NCI-H2196 (cell line): ENCODE results near the gene TOP1.

Source experiments
- DNase-seq: peaks from one replicate; lab custom pipeline; 2025; ENCODE audit not compliant: unreplicated experiment; lab: John Stamatoyannopoulos, UW

The TOP1 gene

GRCh38 chr20:41035207-41035606 lies 6.6 kb downstream of the TOP1 start:
- DNase-seq, result no peak

DNA sequence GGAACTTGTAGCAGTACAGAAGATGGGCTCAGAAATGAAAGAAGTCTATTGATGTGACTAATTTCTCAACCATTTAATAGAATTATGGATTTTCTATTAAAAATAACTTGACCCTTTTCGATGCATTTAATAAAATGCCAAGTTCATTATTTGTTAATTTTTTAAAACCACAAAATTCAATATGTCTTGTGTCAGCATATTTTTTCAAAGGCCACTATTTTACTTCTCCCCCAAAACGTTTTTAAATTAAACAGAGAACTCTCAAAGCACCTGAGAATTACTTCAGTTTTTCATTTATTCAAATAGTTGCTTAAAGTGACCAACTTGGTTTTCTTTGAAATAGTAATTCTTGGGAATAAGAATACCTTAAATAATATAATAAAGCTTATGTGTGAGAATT lies 8.6 kb downstream of the TOP1 start:
- no peak for DNase-seq

GRCh38 chr20:41038149-41038877 lies 9.7 kb downstream of the TOP1 start:
- DNase-seq, result no peak

DNA sequence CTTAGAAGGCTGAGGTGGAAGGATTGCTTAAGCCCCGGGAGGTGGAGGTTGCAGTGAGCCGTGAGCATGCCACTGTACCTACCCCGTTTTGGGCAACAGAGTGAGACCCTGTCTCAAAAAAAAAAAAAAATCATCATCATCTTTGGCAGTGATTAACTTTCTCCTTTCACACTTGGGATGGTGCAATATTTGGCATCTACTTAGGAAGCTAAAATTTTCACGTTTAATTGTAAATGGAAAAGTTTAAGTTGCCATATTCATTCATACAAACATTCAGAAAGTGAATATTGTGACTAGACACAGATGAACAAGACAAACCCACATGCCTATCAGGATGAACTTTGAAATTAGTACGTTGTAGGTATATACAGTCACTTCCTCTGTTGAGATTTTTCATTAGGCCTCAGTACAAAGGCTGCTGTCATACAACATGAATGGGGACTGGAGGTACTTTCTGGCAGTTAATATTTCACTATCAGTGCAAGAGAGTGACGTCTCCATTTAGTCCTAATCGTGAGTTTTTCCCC lies 10.3 kb downstream of the TOP1 start:
- DNase-seq, result no peak

- no peak for DNase-seq
These were observed 12.2 kb downstream of the TOP1 start for GRCh38 chr20:41040855-41041254.

- no peak for DNase-seq
These were observed 13.1 kb downstream of the TOP1 start for GRCh38 chr20:41041693-41042092.

GRCh38 chr20:41044409-41045062 lies 15.9 kb downstream of the TOP1 start:
- no peak for DNase-seq

DNA sequence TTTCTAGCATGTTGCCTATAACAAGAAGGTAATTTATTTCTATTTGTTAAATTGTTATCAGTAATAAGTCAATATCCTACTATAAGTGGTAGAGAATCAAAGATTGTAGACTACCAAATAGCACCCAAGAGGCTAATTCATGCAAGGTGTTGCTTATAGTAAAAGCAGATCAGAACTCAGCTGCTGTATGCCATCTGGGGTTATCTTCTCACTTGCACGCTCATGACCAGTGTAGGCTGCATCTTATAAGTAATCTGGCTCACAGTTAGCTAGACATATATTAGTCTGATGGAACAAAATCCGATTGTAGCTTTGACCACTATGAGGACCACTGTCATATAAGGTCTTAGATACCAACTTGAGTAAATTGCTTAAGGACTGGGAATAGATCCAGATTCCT lies 17.0 kb downstream of the TOP1 start:
- DNase-seq, result no peak

GRCh38 chr20:41046716-41047115 lies 18.1 kb downstream of the TOP1 start:
- no peak for DNase-seq

DNA sequence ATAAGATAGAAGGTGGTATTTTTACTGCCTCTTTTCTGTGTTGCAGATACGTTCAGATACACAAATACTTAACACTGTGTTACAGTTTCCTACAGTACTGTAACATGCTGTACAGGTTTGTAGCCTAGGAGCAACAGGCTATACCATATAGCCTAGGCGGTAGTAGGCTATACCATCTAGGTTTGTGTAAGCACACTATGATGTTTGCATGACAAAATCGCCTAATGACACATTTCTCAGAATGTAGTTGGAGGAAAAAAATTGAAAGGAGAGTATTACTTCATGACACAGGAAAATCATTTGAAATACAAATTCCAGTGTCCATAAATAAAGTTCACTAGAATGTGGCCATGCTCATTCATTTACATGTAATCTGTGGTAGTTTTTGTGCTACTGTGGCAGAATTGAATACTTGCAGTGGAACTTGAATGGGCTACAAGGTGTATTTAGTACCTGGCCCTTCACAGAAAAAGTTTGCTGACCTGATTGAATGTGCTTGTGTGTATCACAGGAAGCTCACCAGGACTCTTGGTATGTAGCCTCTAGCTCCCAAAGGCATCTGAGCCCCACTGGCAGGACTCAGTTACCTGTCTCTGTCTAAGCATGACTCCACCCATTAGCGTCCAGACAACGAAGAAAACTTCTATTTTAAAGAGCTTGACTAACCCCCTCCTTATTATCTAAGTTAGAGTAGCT lies 18.8 kb downstream of the TOP1 start:
- no peak for DNase-seq

GRCh38 chr20:41047975-41048305 lies 19.3 kb downstream of the TOP1 start:
- no peak for DNase-seq

GRCh38 chr20:41048461-41049301 lies 20.1 kb downstream of the TOP1 start:
- no peak for DNase-seq

GRCh38 chr20:41049451-41049850 lies 20.8 kb downstream of the TOP1 start:
- DNase-seq, result no peak

DNA sequence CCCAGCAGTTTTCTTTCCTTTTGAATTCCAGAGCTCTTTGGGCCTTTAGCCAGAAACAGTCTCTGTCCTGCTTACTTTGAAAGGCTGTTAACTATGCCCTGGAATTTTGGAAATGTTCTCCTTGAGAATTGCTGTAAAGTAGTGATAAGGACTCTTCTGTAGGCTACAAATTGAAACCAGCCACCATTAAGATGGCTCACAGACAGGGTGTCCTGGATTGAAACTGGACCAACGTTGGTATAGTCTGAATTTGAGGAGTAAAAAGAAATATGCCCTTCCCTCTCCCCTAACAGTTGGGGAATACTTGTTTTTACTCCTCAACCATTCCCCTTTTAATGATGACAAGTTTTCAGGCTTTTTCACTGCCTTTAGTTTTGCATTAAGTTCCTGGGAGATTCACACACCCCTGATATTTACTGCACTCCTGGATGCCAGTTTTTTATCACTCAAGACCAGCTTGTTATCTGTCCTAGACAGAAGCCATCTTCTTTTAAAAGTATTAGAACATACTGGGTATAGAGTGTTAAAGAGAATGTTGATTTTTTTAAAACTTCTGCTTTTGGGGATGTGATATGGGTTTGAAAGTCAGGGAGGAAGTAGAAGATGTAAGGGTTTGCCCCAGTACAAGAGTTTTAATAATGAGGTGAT lies 21.9 kb downstream of the TOP1 start:
- no peak for DNase-seq

GRCh38 chr20:41051009-41051825 lies 22.6 kb downstream of the TOP1 start:
- no peak for DNase-seq

DNA sequence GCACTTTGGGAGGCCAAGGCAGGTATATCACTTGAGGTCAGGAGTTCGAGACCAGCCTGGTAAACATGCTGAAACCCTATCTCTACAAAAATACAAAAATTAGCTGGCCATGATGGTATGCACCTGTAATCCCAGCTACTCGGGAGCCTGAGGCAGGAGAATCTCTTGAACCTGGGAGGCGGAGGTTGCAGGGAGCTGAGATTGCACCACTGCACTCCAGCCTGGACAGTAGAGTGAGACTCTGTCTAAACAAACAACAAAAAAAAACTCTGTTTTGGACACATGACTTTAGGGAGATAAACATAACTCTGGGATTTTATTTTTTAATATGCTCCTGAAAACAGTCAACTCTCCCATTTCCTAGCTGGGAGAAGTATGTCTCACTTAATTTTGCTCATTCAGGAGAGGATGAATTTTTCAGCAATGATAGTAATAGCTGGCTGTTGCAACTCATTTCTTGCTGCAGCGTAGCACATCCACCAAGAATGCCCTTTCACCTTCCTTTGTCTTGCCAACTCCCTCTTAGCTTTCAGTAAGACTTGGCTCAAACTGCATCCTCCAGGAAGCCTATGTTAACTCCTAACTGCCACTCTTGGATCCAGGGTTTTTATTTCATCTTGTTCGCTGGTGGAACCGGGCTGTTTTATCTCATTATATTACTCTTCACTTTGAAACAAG lies 24.3 kb downstream of the TOP1 start:
- DNase-seq, result no peak

GRCh38 chr20:41054070-41054846 lies 25.6 kb downstream of the TOP1 start:
- DNase-seq, result no peak

- no peak for DNase-seq
These were observed 26.2 kb downstream of the TOP1 start for GRCh38 chr20:41054847-41055230.

DNA sequence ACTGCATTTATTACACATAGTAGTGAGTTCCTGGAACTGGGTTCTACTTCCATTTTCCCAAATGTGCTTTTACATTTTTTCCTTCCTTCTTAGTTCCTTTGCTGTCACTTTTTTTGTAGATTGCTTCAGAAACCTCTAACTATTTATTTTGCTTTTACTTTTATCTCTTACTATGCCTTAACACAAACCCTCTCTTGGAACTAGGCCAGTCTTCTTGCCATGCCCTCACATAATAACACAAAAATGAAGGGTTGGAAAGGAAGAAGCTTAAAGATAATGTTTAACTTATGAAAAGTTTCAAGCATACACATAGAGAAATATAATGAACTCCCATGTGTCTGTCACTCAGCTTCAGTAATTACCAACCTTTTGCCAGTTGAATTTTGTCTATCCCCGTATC lies 27.1 kb downstream of the TOP1 start:
- no peak for DNase-seq
